ENCODE results near the gene AGFG1. TPM values are rescaled to one million over a fixed set of nuclear protein-coding genes. Genes with fewer than 3 reads are reported as not detected.

The AGFG1 gene
- total RNA-seq, 1 donor from 2014 or later = 139 TPM

DNA sequence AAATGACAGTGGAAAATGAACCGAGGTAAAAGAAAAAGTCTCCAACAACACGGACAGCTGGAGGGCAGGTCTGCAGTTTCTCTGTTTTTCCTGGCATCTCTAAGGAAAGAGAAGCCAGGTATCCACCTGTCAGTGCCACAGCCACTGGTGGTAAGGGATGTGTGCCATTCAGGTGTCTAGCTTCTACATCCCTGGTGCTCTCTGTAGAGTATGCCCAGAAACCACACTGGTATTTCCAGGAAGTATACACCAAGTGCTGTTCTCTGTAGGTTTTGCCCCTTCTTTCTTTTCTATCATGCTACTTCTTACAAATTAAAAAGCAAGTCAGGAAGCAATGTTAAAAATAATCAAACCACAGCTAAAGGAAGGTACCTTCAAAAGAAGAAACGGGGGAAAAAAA is 7.6 kb upstream of the AGFG1 start:
- peak overlapping the region; percentile 88 for H3K27ac Mint-ChIP-seq
- intact Hi-C loops (cut with micrococcal nuclease) = loop anchor here (5.0 kb wide), 2 partner anchors 353 to 627 kb away; partner anchors contain the start of gene RHBDD1
- peaks cover 3% of the 10 kb centered on the region for H3K36me3 Mint-ChIP-seq (ENCODE audit: low read depth)
- peak overlapping the region; percentile 50 for H3K4me3 Mint-ChIP-seq (ENCODE audit: low read depth)
- no peak for DNase-seq (ENCODE audit: low spot score)
- H3K27me3 Mint-ChIP-seq (ENCODE audit: low read depth) = no peaks in the 10 kb centered on the region
- no peaks in the 10 kb centered on the region for H3K9me3 Mint-ChIP-seq
- peaks cover 62% of the 10 kb centered on the region for H3K4me1 Mint-ChIP-seq (ENCODE audit: low read depth)

DNA sequence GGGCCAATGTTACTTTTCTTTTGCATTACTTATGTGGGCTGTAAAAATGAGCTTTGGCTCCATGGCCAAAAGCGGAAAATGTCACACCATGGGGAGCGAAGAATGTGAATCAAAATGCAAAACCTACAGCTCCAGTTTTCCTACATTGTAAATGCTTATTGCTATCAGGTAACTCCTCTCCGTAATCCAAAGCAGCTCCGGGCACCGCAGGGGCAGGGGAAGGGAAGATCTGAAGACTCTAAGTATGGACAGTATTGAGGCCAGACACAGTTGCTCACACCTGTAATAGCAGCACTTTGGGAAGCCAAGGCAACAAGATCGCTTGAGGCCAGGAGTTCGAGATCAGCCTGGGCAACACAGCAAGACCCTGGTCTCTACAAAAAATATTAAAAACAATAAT is 7.1 kb upstream of the AGFG1 start:
- peak overlapping the region; percentile 88 for H3K27ac Mint-ChIP-seq
- no peaks in the 10 kb centered on the region for H3K27me3 Mint-ChIP-seq (ENCODE audit: low read depth)
- intact Hi-C loops (cut with micrococcal nuclease) = loop anchor here (5.0 kb wide), 2 partner anchors 352 to 628 kb away; partner anchors contain the start of gene RHBDD1
- peak overlapping the region; percentile 50 for H3K4me3 Mint-ChIP-seq (ENCODE audit: low read depth)
- peaks cover 3% of the 10 kb centered on the region for H3K36me3 Mint-ChIP-seq (ENCODE audit: low read depth)
- H3K9me3 Mint-ChIP-seq = no peaks in the 10 kb centered on the region
- no peak for DNase-seq (ENCODE audit: low spot score)
- H3K4me1 Mint-ChIP-seq (ENCODE audit: low read depth) = peaks cover 61% of the 10 kb centered on the region

DNA sequence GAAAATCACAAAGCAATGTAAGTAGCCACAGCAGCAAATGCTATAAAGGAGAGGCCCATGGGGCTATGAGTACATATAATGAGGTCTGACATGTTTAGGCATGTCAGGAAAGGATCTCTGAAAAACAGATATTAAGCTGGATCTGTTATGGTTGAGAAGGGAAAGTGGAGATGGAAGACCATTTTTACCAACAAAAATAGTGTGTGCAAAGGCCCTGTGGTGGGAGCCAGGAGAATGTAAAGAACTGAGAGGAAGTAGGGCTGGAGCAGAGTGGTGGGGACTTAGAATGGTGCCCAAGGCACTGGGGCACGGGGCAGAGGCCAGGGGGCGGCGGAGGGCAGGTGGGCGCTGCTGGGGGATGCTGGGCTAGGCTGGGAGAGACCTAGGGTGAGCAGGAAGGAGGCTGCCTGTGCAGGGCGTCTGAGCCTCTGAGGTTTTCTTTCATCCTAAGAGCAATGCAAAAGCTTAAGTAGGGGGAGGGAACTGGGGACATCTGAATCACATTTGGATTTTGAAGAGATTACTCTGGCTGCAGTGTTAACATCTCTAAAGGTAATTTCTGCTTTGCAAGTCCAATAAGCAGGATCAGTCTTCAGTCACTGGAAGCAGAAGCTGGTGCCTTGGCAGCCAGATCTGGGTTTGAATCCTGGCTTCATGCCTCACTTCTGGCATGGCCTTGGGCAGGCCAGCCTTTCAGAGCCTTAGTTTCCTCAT is 4.9 kb upstream of the AGFG1 start:
- Mint-ChIP-seq H3K27me3 (ENCODE audit: low read depth) (no peaks in the 10 kb centered on the region), H3K9me3 (no peaks in the 10 kb centered on the region), H3K4me3 (ENCODE audit: low read depth) (no peak overlapping the region), H3K4me1 (ENCODE audit: low read depth) (peaks cover 48% of the 10 kb centered on the region), H3K27ac (peak overlapping the region; percentile 67), H3K36me3 (ENCODE audit: low read depth) (peaks cover 3% of the 10 kb centered on the region)
- intact Hi-C loops (cut with micrococcal nuclease) = no loop called here
- no peak for DNase-seq (ENCODE audit: low spot score)

DNA sequence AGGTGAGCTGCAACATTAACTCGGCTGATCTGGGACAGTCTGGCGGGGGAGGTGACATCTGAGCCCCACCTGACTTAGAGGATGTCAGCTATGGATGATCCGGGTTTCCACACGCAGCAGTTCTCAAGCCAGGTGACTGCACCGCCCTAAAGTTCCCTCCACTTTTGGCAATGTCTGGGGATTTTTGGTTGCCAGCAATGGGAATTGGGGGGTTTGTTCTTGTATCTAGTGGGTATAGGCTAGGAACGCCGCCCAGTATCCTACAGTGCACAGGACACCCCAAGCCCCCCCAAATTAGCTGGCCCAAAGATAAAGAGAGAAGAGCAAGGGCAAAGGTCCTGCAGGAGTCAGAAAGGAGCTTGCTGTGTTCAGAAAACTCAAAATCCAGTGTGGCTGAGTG is 544 bp upstream of the AGFG1 start:
- H3K4me3 Mint-ChIP-seq (ENCODE audit: low read depth) = peak overlapping the region; percentile 75
- H3K9me3 Mint-ChIP-seq = no peaks in the 10 kb centered on the region
- no peaks in the 10 kb centered on the region for H3K27me3 Mint-ChIP-seq (ENCODE audit: low read depth)
- peaks cover 36% of the 10 kb centered on the region for H3K4me1 Mint-ChIP-seq (ENCODE audit: low read depth)
- intact Hi-C loops (cut with micrococcal nuclease) = loop anchor here (5.0 to 10.0 kb wide), 2 partner anchors 76 to 293 kb away; no protein-coding TSS in a partner anchor
- no peaks in the 10 kb centered on the region for H3K36me3 Mint-ChIP-seq (ENCODE audit: low read depth)
- DNase-seq (ENCODE audit: low spot score) = no peak
- peak overlapping the region; percentile 6 for H3K27ac Mint-ChIP-seq

DNA sequence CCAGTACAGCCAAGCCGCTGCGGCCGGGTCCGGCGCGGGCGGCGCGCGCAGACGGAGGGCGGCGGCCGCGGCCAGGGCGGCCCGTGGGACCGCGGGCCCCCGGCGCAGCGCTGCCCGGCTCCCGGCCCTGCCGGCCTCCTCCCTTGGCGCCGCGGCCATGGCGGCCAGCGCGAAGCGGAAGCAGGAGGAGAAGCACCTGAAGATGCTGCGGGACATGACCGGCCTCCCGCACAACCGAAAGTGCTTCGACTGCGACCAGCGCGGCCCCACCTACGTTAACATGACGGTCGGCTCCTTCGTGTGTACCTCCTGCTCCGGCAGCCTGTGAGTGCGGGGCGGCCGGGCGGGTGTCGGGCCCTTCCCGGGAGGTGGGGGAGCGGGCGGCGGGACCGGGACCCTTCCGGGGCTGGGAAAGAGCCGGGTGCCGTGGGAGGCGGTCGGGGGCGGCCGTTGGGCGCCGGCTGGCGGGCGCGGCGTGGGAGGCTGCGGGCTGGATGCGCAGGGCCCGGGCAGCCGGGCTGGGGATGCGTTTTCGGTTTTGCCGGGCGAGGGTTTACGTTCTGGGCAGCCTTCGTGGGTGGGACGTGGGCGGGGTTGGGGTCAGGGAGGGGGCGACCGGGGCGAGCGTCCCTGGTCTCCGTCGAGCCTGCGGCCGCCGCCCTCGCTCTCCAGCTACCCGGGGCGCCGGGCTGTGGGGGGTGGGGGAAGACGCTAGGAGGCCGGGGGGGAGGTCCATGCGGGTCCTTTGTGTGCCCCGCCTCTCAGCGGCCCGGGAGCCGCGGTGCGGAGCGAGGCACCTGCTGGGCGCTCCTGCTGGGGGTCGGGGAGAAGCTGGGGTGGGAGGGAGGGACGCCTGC is 537 bp downstream of the AGFG1 start:
- Mint-ChIP-seq H3K36me3 (ENCODE audit: low read depth) (no peaks in the 10 kb centered on the region), H3K27me3 (ENCODE audit: low read depth) (no peaks in the 10 kb centered on the region), H3K4me3 (ENCODE audit: low read depth) (peak overlapping the region; percentile 88), H3K9me3 (no peaks in the 10 kb centered on the region), H3K4me1 (ENCODE audit: low read depth) (peaks cover 29% of the 10 kb centered on the region), H3K27ac (peak overlapping the region; percentile 42)
- peak; percentile 56 for DNase-seq (ENCODE audit: low spot score)
- intact Hi-C loops (cut with micrococcal nuclease) = loop anchor here (1.0 to 10.0 kb wide), 5 partner anchors 10 to 292 kb away; no protein-coding TSS in a partner anchor

DNA sequence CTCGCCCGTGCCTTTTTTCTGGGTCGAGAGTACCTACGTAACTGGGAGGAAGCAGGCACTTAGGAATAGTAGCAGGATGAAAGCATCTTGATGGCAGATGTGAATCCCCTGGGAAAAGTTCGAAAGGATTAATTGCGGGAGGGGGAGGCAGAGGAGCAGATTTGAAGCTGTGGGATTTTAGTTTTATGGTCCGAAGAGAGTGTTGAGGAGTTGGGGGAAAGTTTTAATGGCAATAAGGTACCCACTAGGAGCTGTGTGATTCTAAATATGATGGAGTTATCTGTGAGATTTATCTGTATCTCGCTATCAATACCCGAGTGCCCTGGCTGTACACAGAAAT is 1.1 kb downstream of the AGFG1 start:
- Mint-ChIP-seq H3K9me3 (no peaks in the 10 kb centered on the region), H3K4me3 (ENCODE audit: low read depth) (peak overlapping the region; percentile 88), H3K27me3 (ENCODE audit: low read depth) (no peaks in the 10 kb centered on the region), H3K36me3 (ENCODE audit: low read depth) (no peaks in the 10 kb centered on the region), H3K4me1 (ENCODE audit: low read depth) (peaks cover 24% of the 10 kb centered on the region), H3K27ac (peak overlapping the region; percentile 78)
- intact Hi-C loops (cut with micrococcal nuclease) = loop anchor here (2.0 to 10.0 kb wide), 4 partner anchors 34 to 292 kb away; no protein-coding TSS in a partner anchor
- no peak for DNase-seq (ENCODE audit: low spot score)

DNA sequence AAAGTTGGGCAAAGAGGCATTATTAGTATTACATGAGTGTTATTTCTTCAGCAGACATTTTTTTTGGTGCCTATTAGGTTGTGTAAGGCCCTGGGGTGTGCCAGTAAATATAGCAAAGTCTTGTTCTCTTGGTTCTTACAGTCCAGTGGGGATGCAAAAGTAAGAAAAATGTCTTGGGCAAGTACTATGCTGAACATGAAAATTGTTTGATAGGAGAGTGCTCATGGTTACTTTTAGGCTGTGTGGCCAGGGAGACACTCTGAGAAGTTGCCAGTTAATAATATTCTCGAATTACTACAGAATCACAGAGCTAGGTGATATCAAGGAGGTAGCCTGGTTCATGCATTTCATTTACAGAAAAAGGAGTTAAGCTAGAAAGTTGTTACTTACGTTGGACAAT is 1.9 kb downstream of the AGFG1 start:
- H3K9me3 Mint-ChIP-seq = no peaks in the 10 kb centered on the region
- no peaks in the 10 kb centered on the region for H3K27me3 Mint-ChIP-seq (ENCODE audit: low read depth)
- H3K4me3 Mint-ChIP-seq (ENCODE audit: low read depth) = peak overlapping the region; percentile 88
- no peak for DNase-seq (ENCODE audit: low spot score)
- H3K27ac Mint-ChIP-seq = no peak overlapping the region
- peaks cover 5% of the 10 kb centered on the region for H3K36me3 Mint-ChIP-seq (ENCODE audit: low read depth)
- peaks cover 26% of the 10 kb centered on the region for H3K4me1 Mint-ChIP-seq (ENCODE audit: low read depth)
- intact Hi-C loops (cut with micrococcal nuclease) = loop anchor here (2.0 to 10.0 kb wide), 4 partner anchors 33 to 291 kb away; no protein-coding TSS in a partner anchor

DNA sequence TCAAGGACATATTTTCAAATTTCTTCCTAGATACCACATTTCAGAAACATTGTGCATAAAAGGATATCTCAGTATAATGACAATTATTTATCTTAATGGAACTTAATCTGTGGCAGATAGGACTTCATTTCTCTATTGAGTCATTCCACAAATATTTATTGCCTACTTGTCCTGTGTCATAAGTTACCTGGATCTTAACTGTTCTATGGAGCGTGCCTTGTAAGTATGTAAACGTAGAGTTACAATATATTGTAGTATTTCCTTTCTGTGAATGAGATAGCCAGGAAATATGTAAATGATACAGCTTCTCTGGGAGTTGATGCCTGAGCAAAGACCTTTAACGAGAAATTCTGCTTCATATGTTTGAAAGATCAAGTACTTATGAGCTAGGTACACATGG is 2.5 kb downstream of the AGFG1 start:
- no peaks in the 10 kb centered on the region for H3K9me3 Mint-ChIP-seq
- H3K4me1 Mint-ChIP-seq (ENCODE audit: low read depth) = peaks cover 29% of the 10 kb centered on the region
- no peak for DNase-seq (ENCODE audit: low spot score)
- H3K27ac Mint-ChIP-seq = no peak overlapping the region
- intact Hi-C loops (cut with micrococcal nuclease) = loop anchor here (5.0 to 10.0 kb wide), 2 partner anchors 73 to 290 kb away; no protein-coding TSS in a partner anchor
- peaks cover 7% of the 10 kb centered on the region for H3K36me3 Mint-ChIP-seq (ENCODE audit: low read depth)
- H3K4me3 Mint-ChIP-seq (ENCODE audit: low read depth) = peak overlapping the region; percentile 88
- H3K27me3 Mint-ChIP-seq (ENCODE audit: low read depth) = no peaks in the 10 kb centered on the region

DNA sequence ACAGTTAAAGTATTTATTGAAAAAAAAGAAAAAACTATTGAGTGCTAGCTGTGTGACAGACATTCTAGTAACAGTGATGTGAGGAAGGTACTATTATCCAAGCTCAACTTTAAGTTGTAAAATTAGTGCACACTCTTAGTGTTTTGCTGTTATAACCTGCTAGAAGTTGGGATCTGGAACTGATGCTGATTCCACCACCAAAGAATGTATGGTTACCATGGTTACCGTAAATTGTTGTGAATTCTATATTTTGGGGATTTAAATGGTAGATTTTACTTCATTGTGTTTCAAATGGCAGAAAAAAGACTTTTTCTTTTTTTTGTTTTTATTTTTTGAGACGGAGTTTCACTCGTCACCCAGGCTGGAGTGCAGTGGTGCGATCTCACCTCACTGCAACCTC is 5.3 kb downstream of the AGFG1 start:
- H3K27me3 Mint-ChIP-seq (ENCODE audit: low read depth) = no peaks in the 10 kb centered on the region
- peaks cover 12% of the 10 kb centered on the region for H3K36me3 Mint-ChIP-seq (ENCODE audit: low read depth)
- H3K4me1 Mint-ChIP-seq (ENCODE audit: low read depth) = peaks cover 48% of the 10 kb centered on the region
- no peak for DNase-seq (ENCODE audit: low spot score)
- H3K9me3 Mint-ChIP-seq = no peaks in the 10 kb centered on the region
- intact Hi-C loops (cut with micrococcal nuclease) = loop anchor here (10.0 kb wide), 1 partner anchor 288 kb away; no protein-coding TSS in a partner anchor
- H3K4me3 Mint-ChIP-seq (ENCODE audit: low read depth) = no peak overlapping the region
- no peak overlapping the region for H3K27ac Mint-ChIP-seq

DNA sequence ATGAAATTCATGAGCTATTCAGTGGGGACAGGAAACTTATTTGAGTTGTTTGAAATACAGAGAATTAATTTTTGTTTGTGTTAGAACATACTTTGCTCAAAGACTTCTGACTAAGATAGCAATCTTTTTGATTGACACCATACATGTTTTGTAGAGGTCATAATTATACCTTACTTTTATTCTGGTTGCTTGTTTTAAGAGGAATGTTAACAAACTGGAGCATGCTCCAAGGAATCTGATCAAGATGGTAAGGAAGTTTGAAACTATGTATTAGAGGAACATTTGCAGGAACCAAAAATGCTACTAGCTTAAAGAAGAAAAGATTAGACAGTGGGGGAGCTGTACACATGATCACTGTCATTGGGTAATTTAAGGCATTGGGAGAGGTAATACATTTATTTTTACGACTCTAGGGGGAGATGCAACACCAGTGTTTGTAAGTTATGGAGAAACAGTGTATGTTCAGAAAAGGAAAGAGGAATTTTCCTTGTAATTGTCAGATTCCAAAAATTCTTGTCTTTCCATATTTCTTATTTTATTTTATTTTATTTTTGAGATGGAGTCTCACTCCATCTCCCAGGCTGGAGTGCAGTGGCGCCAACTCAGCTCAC is 8.0 kb downstream of the AGFG1 start:
- no peak for DNase-seq (ENCODE audit: low spot score)
- Mint-ChIP-seq H3K4me3 (ENCODE audit: low read depth) (peak overlapping the region; percentile 41), H3K36me3 (ENCODE audit: low read depth) (peaks cover 24% of the 10 kb centered on the region), H3K9me3 (peaks cover 1% of the 10 kb centered on the region), H3K27me3 (ENCODE audit: low read depth) (no peaks in the 10 kb centered on the region), H3K4me1 (ENCODE audit: low read depth) (peaks cover 42% of the 10 kb centered on the region), H3K27ac (peak overlapping the region; percentile 56)
- intact Hi-C loops (cut with micrococcal nuclease) = loop anchor here (2.0 to 10.0 kb wide), 3 partner anchors 17 to 285 kb away; no protein-coding TSS in a partner anchor

DNA sequence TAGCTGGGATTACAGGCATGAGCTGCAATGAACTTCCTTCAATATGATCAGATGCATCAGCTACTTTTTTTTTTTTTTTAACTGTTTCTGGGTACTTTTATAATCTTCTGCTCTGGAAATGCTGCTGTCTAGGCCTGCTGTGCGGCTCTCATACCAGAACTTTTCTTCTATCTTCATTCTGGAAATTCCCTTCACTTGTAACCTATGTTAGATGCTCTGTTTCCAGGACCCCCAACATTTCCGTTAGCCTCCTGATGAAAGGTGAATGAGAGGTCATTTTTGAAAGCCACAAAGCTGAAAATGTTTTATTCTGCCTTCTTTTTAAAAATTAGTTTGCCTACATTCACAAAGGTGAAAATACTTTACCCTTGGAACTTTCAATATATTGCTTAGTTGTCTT is 8.6 kb downstream of the AGFG1 start:
- H3K4me1 Mint-ChIP-seq (ENCODE audit: low read depth) = peaks cover 41% of the 10 kb centered on the region
- H3K36me3 Mint-ChIP-seq (ENCODE audit: low read depth) = peaks cover 29% of the 10 kb centered on the region
- no peak overlapping the region for H3K4me3 Mint-ChIP-seq (ENCODE audit: low read depth)
- no peaks in the 10 kb centered on the region for H3K27me3 Mint-ChIP-seq (ENCODE audit: low read depth)
- intact Hi-C loops (cut with micrococcal nuclease) = loop anchor here (2.0 to 5.0 kb wide), 2 partner anchors 18 to 37 kb away; no protein-coding TSS in a partner anchor
- H3K9me3 Mint-ChIP-seq = peaks cover 7% of the 10 kb centered on the region
- H3K27ac Mint-ChIP-seq = peak overlapping the region; percentile 43
- DNase-seq (ENCODE audit: low spot score) = no peak

DNA sequence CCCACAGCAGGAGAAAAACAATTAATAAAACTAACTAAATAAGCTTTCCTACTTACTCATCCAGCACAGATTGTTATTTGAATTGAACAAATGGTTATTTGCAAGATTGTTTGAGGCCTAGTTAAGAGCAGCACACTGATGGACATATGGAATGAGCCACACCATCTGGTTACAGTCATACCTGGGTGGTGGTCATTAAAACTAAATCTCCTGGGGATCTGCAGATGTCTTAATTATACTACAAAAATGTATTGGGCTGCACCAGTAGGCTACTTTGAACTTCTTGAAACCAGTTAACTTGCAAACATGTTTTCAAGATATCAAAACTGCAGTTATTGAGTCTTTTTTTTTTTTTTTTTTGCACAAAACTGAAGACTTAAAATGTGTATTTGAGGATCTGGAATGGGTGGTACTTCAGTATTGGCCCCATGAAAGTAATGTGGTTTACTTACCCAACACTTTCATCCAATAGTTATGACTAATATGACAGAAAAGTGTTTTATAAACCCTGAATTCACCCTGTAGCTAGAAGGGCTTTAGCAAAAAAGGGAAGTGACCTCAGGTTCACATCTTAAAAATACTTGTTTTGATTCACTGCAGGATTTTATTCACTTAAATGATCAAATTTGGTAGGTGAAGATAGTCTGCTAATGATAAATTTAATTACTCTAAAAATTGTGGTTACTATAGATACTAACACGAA is 10.8 kb downstream of the AGFG1 start:
- peak overlapping the region; percentile 73 for H3K27ac Mint-ChIP-seq
- peaks cover 36% of the 10 kb centered on the region for H3K36me3 Mint-ChIP-seq (ENCODE audit: low read depth)

More for the DNA sequence above, 10.8 kb downstream of the AGFG1 start:
- intact Hi-C loops (cut with micrococcal nuclease) = loop anchor here (5.0 kb wide), 1 partner anchor 35 kb away; no protein-coding TSS in a partner anchor
- Mint-ChIP-seq H3K4me1 (ENCODE audit: low read depth) (peaks cover 46% of the 10 kb centered on the region), H3K9me3 (peaks cover 14% of the 10 kb centered on the region), H3K27me3 (ENCODE audit: low read depth) (no peaks in the 10 kb centered on the region), H3K4me3 (ENCODE audit: low read depth) (peak overlapping the region; percentile 32)
- no peak for DNase-seq (ENCODE audit: low spot score)
